SIG-M5 treated with dmso at 0.1 percent for 504 hours (cell line): ENCODE measurements around the gene MYO7A.

Source experiments
- DNase-seq: peaks from one replicate; lab custom pipeline; 2025; ENCODE audit not compliant: unreplicated experiment; lab: John Stamatoyannopoulos, UW

The MYO7A gene

GRCh38 chr11:77182542-77183430 is 54.7 kb downstream of the MYO7A start:
- no peak for DNase-seq

DNA sequence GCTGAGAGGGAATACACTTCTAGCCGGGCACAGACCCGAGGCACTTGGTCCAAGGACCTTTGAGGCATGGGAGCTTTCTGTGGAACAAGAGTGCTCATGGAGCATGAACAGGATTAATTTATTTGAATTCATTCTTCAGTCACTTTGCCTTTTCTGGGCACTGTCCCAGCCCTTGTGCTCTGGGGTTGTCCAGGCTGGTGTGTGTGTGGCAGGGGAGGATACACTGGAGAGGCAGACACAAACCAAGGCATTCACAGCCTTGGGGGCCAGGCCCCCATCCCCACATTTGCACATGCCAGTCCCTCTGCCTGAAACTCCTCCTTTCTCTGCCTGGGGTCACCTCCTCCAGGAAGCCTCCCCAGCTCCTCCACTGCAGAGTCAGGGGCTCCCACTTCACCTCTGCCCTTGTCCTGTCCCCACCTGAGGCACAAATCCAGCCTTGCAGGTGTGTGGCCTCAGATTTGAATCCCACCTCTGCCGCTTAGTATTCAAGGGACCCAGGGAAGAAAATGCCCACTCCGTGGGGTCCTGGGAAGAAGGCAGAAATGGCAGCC is 55.5 kb downstream of the MYO7A start:
- no peak for DNase-seq

DNA sequence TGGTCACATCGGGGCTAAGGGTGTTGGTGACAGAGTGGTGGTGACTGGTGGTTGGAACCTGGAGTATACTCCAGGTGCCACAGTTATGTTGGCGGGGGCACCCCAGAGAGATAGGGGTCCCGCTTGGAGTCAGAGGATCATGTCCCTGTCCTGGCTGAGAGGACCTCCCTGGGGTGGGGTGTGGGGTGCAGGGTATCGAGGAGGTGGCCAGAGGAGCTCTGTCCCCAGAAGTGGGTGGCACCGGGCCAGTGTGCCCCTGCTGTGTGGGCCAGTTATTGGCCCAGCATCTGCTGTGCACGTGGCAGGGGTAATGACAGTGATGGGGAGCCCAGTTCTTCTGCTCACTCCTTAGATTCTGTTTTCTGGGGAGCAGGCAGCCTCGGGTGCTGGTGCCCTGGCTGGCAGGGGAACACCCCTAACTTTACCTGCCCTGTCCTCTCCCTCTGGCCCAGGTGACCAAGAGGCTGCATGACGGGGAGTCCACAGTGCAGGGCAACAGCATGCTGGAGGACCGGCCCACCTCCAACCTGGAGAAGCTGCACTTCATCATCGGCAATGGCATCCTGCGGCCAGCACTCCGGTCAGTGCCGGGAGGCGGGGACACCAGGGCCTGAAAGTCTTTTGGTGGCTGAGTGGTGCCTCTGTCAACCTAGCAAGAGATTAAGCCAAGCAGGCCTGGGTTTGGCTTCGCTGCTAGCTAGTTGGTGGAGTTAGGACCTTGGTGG is 56.3 kb downstream of the MYO7A start:
- no peak for DNase-seq

- DNase-seq = no peak
These were observed 58.3 kb downstream of the MYO7A start for GRCh38 chr11:77186302-77186701.

- DNase-seq = no peak
These were observed 59.2 kb downstream of the MYO7A start for GRCh38 chr11:77187111-77187750.

- peak; percentile 56 for DNase-seq
These were observed 60.0 kb downstream of the MYO7A start for GRCh38 chr11:77187776-77188632.

DNA sequence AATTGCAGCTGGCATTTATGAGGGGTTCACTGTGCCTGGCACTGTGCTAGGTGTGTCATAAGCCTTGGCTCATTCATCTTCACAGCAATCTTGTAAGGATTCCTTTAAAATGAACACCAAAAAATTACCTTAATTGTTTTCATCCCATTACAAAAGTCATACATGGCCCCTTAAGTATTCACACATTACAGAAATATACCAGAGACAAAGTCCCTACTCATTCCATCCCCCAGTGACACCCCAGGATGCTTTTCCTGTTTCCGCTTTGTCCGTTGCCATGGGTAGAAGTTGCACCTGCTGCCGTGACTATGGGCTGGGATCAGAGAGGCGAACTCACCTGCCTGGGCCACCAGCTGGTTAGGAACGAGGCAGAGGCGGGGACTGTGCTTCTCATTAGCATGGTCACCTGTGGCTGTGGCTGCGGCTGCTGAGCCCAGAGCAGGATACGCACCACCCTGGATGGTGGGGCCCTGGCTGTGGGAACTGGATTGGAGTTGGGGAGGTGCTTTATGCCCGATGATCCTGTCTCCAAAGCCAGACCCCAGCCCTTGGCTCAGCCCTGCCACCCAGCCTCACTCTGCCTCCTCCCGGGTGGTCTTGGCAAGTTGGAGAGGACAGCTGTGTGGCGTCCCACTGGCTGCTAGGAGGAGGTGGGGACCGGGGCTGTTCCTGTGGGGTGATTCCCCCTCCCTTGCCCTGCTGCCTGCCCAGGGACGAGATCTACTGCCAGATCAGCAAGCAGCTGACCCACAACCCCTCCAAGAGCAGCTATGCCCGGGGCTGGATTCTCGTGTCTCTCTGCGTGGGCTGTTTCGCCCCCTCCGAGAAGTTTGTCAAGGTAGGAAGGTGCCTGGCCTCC is 60.8 kb downstream of the MYO7A start:
- no peak for DNase-seq

DNA sequence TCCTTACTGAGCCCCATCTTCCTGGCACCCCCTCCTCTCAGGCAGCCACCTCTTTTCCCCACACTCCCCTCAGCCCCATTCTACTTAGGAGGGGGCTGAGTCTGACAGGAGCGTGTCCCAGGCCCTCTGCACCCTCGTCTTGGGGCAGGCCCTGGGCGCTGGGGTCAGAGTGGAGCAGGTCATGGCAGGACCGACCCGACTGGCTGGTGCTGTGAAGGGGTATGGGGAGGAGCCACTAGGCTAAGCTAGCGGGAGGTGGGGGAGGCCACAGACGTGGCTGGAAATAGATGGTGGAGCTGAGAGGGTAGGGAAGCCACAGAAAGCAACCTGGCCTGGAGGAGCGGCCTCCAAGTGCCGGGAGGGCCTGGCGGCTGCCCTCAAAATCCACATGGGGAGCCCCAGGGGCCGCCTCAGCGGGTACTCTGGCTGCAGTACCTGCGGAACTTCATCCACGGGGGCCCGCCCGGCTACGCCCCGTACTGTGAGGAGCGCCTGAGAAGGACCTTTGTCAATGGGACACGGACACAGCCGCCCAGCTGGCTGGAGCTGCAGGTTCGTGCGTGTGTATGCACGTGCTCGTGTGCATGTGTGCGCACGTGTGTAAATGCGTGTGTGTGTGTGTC is 61.7 kb downstream of the MYO7A start:
- no peak for DNase-seq

GRCh38 chr11:77190331-77191075 is 62.5 kb downstream of the MYO7A start:
- DNase-seq = no peak

DNA sequence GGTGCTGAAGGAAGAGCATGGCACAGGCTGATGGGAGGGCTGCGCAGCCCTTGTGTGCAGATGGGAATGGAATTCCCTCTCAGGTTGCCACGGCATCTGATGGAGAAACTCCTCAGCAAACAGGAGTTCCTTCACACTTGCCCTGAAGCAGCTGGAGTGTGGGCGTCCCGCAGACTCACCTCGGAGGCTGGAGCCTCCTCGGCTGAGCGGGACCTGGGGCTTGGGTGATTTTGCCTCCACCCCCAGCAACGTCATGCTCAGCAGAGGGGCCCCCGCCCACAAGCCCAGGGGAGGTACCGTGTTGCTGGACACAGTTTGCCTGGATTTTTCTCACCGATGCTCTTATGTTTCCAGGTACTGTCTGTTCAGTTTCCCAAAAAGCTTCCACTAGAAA is 63.4 kb downstream of the MYO7A start:
- DNase-seq = no peak

DNA sequence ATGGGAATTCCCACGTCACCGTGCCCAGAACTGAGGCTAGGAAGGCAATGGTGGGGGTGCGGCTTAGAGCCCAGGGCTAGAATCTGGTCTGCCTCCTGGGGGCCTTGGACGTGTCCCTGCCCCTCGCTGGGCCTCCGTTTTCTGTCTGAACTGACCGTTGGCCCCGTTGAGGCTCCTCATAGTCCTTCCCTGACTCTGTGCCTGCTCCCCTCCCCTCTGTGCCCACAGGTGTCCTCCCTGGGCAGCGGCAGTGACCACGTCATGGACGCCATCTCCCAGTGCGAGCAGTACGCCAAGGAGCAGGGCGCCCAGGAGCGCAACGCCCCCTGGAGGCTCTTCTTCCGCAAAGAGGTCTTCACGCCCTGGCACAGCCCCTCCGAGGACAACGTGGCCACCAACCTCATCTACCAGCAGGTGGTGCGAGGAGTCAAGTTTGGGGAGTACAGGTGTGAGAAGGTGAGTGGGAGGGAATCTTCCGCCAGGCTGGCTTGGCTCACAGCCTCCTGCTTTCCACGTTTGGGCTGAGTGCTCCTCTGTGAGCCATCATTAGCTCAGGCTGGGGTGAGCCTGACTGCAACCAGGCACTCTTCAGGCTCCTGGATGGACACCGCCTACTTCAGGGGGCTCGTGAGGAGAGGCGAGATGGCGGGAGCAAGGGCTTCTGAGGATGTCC is 63.9 kb downstream of the MYO7A start:
- DNase-seq = peak; percentile 49

- no peak for DNase-seq
These were observed 65.1 kb downstream of the MYO7A start for GRCh38 chr11:77193167-77193566.

DNA sequence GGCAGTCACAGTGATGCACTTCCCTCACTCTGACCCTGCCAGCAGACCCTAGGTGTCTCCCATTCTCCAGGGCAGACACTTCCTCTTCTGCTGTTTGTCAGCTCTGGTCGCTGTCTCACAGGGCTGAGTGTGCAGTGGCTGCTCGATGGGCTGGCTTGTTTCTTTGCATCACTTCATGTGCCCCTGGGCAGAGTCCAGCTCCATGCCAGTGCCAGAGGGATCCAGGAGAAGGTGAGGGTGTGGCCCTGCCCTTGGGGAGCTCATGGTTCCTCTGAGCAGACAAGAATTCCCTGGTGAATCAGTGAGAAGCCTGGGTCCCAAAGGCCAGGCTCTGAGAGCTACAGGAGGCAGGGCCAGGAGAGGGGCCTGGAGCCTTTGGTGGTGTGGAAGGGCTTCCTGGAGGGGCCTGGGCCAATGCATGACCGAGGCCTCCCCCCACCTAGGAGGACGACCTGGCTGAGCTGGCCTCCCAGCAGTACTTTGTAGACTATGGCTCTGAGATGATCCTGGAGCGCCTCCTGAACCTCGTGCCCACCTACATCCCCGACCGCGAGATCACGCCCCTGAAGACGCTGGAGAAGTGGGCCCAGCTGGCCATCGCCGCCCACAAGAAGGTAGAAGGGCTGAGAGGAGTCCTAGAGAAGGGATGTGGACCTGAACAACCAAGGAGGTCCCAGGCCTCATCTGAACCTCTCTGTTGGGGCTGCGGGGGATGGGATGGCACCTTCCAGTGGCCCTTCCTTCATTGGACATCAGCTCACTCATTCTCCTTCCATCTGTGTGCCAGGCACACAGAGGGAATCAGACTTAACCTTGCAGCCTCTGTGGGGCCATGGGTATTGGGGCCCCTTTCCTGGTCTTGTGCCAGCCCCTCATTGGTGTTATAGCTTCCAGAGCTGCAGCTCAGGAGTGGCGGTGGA is 66.1 kb downstream of the MYO7A start:
- DNase-seq = peak; percentile 6

DNA sequence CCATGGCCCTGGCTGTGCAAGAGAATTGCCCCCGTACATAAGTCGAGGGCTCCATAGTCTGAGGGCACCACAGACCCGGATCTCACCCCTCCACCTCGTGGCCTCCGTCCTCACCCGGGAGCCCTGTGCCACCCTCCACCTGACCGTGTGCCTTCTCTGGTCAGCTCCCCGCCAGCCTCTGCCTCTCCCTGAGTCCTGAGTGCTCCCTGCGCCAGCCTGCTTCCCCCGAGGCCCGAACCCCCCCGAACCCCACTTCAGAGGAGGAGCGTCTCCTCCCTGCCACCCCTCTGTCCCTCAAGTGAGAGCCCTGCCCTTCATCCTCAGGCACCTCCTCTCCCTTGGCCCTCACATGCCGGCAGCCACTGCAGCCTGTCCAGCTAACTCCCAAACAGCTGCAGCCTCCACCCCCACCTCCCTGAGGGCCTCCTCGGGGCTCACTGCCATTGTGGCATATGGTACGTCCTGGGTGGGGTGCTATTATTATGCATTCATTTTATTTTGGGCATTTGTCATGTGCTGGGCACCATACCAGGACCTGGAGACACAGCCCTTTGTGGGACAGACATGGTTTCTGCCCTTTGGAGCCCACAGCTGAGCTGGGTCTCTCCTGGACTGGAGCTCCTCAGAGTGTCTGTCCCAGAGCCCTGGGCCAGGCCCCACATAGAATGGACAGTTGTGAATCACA is 67.2 kb downstream of the MYO7A start:
- no peak for DNase-seq

GRCh38 chr11:77196961-77197360 is 68.9 kb downstream of the MYO7A start:
- DNase-seq = no peak

GRCh38 chr11:77197626-77198320 is 69.7 kb downstream of the MYO7A start:
- DNase-seq = no peak
